Tibial nerve (tissue), 3 donors: ENCODE measurements around the gene RUFY1.

ENCODE experiments used
- POLR2A ChIP-seq, 2 donors: fragments of 450-650 bp; IDR thresholded peaks; one replicate each; pipeline ENCODE4 v1.6.1; 2017; ENCODE audit warnings: antibody characterized with exemption in 2 of 2, mild to moderate bottlenecking in 2 of 2, moderate library complexity in 2 of 2
- TF ChIP-seq, protein P1 (sequence below), 5 experiments: fragments of 200-600 bp in 3 of 5; fragments of 450-650 bp in 2 of 5; sonication (generic) in 3 of 5; IDR thresholded peaks; one replicate each; pipeline ENCODE4 v1.5.1; 2016 to 2019; ENCODE audit warnings: antibody characterized with exemption in 5 of 5, mild to moderate bottlenecking in 3 of 5, moderate library complexity in 2 of 5

DNA sequence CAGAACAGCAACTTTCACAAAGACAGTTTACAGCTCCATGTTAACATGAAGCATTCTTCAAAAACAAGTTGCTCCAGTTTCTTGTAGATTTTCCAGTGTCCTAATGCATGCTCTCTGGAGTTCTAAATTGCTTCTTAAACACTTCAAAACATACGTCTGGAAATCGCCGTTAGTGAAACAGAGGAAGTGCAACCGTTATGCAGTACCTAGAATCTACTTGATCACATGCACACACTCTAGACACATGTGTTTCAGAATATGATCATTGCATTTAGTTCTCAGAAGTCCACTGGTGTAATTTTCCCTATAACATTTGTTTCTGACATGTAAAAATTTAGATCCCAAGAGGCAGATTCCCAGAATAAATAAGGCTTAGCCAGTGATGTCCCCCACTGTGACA, 41.1 kb upstream of the RUFY1 start:
- TF ChIP-seq, protein P1, sequence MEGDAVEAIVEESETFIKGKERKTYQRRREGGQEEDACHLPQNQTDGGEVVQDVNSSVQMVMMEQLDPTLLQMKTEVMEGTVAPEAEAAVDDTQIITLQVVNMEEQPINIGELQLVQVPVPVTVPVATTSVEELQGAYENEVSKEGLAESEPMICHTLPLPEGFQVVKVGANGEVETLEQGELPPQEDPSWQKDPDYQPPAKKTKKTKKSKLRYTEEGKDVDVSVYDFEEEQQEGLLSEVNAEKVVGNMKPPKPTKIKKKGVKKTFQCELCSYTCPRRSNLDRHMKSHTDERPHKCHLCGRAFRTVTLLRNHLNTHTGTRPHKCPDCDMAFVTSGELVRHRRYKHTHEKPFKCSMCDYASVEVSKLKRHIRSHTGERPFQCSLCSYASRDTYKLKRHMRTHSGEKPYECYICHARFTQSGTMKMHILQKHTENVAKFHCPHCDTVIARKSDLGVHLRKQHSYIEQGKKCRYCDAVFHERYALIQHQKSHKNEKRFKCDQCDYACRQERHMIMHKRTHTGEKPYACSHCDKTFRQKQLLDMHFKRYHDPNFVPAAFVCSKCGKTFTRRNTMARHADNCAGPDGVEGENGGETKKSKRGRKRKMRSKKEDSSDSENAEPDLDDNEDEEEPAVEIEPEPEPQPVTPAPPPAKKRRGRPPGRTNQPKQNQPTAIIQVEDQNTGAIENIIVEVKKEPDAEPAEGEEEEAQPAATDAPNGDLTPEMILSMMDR (IDR thresholded peaks at IDR 0.05), result no peak
- TF ChIP-seq POLR2A (IDR thresholded peaks at IDR 0.05), result no peak
